Cardiac fibroblast (primary cell): ENCODE measurements around the gene NPC1.

Source experiments
- DNase-seq, 2 donors: peaks; one replicate each; pipeline versions ENCODE4 v3.0.0 to v3.0.0-alpha.2; 2010; ENCODE audit warnings: low read depth in 2 of 2
- H3K4me3 ChIP-seq, 2 donors: replicated peaks in 1 of 2; 1 replicate in 1 of 2; 2 replicates in 1 of 2; pipeline ENCODE4 v1.5.1; 2011; ENCODE audit warnings: low read depth in 2 of 2, low read length in 2 of 2, mild to moderate bottlenecking in 2 of 2, moderate library complexity in 1 of 2
- TF ChIP-seq, protein P1 (sequence below): IDR thresholded peaks from one replicate; pipeline ENCODE4 v1.5.1; 2011; ENCODE audit warnings: low read depth, mild to moderate bottlenecking, low read length, inconsistent platforms

NPC1 gene

DNA sequence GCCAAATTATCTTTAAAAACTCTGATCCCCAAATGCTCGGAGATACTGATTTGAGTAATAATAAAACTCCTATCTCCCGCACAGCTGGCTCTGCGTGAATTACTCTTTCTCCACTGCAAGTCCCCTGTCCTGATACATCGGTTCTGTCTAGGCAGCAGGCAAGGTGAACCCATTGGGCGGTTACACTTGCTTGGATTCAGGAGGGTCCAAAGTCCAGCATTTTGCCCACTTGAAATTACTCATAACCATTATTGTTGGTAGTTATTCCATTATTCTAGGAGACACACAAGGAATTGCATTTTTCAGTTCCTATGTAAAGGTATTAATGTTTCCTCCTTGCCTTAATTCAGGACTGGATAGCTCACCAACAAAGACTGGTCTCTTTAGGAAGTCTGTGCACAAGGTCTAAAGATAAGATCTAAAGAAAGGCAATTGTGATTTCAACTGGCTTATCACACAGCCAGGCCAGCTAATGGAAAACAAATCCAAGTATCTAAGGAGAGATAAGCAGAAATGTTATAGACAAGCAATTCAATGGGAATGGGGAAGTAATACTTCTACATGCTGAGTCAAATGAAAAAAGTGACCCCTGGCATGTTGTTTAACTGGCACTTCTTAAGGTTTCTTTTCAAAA is 23.2 kb upstream of the NPC1 start:
- TF ChIP-seq, protein P1, sequence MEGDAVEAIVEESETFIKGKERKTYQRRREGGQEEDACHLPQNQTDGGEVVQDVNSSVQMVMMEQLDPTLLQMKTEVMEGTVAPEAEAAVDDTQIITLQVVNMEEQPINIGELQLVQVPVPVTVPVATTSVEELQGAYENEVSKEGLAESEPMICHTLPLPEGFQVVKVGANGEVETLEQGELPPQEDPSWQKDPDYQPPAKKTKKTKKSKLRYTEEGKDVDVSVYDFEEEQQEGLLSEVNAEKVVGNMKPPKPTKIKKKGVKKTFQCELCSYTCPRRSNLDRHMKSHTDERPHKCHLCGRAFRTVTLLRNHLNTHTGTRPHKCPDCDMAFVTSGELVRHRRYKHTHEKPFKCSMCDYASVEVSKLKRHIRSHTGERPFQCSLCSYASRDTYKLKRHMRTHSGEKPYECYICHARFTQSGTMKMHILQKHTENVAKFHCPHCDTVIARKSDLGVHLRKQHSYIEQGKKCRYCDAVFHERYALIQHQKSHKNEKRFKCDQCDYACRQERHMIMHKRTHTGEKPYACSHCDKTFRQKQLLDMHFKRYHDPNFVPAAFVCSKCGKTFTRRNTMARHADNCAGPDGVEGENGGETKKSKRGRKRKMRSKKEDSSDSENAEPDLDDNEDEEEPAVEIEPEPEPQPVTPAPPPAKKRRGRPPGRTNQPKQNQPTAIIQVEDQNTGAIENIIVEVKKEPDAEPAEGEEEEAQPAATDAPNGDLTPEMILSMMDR = no peak
- no peak for DNase-seq

DNA sequence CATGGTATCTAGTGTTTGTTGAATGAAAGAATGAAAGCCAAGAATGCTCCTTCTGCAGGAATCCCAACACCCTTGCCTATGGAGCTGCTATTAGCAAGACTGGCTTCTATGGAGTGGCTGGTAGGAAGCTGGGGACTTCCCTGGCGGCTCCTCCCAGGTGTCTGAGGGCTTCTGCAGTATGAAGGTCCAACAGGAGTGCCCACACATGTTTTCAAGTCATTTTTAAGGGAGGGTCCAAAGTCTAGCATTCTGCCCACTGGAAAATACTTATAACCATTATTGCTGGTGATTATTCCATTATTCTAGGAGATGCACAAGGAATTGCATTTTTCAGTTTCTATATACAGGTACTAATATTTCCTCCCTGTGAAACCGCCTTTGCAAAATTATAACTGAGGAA is 21.9 kb upstream of the NPC1 start:
- TF ChIP-seq, protein P1 = no peak
- H3K4me3 ChIP-seq = no peak overlapping the region
- DNase-seq = no peak

More for the DNA sequence above, 23.2 kb upstream of the NPC1 start:
- H3K4me3 ChIP-seq = no peak overlapping the region

DNA sequence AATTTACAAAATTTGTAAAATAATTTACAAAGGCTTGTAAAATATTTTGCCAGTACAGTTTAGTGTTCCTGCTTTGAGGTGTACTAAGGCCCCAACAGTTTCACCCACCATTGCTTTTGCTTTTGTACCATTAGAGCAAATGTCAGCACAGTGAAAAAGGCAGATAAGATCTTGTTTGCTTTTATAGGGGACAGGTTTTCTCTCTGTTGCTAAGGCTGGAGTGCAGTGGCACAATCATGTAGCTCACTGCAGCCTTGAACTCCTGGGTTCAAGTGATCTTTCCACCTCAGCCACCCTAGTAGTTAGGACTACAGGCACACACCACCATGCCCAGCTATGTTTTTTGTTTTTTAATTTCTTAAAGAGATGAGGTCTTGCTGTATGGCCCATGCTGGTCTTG is 19.6 kb upstream of the NPC1 start:
- TF ChIP-seq, protein P1 = no peak
- no peak overlapping the region for H3K4me3 ChIP-seq
- no peak for DNase-seq

DNA sequence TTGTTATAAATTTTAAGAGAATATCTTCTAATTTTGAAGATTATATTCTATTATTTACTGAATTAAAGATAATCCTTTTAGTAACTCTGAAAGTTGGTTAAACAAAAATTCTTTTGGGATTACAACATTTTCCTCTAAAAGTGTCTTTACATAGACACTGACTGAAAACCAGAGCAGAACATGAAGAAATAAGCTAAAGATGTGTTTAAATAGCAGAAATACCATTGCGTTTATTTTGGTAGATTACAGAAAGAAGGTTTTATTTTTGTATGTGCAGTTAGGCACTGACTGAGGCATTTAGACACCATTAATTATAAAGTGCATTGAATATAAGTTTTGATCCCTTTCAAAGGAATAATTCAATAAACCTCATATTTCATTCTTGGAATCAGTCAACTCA is 13.5 kb upstream of the NPC1 start:
- H3K4me3 ChIP-seq = no peak overlapping the region
- no peak for DNase-seq
- TF ChIP-seq, protein P1 = no peak

DNA sequence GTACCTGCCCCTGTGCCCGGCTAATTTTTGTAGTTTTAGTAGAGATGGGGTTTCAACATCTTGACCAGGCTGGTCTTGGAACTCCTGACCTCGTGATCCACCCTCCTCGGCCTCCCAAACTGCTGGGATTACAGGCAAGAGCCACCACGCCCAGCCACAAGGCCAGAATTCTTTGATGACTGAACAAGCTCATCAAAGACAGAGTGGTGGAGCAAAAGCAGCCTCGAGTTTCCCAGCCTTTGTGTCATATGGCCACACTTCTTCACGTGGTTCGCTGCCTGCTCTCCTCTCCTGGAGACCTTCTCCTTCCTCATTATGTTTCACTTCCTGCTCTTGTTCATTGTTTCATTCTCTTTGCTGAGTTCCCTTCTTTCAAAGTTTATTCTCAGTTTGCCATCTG is 9.9 kb upstream of the NPC1 start:
- DNase-seq = no peak
- TF ChIP-seq, protein P1 = no peak
- H3K4me3 ChIP-seq = no peak overlapping the region

DNA sequence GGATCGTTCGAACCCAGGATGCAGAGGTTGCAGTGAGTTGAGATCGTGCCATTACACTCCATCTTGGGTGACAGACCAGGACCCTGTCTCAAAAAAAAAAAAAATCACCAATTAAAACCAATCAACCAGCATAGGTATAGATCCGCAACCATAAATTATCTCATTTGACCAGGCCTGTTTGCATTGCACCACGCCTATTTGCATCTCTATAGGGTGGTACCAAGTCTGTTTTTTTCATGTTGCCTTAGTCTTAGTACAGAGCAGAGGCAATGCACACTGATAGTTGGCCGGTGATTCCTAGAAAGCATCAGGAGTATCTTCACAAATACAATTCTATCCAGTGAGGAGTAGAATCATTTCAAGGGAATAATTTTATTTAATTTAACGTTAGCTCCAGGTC is 9.3 kb upstream of the NPC1 start:
- H3K4me3 ChIP-seq = no peak overlapping the region
- DNase-seq = no peak
- TF ChIP-seq, protein P1 = no peak

DNA sequence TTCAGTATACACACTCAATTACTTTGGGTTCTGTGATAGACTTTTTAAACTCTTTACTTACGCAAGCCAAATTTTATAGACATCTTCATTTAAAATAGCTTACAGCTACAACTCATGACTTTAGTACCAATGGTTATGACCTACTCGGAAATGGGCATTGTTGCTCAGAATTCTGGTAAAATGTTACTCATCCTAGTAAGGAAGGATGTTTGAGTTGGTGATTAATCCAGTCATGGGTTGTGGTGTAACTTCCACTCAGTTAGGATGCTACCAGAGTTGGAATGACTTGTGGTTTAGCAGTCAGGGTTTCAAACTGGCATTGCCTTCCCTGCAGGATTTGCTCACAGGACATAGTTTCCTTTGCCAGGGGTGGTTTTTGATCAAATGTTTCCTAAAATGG is 7.4 kb upstream of the NPC1 start:
- DNase-seq = peak; percentile 82 to 96
- H3K4me3 ChIP-seq = no peak overlapping the region
- TF ChIP-seq, protein P1 = no peak
